Tibial nerve (tissue), 4 donors: Measurements from ENCODE around the gene OGA.

Experiments
- EP300 ChIP-seq, 2 donors: sonication (generic); formaldehyde crosslinking; IDR thresholded peaks; one replicate each; pipeline ENCODE4 v1.6.1; 2017; ENCODE audit warnings: antibody characterized with exemption in 2 of 2, mild to moderate bottlenecking in 1 of 2
- POLR2A ChIP-seq, 2 donors: fragments of 450-650 bp; IDR thresholded peaks; one replicate each; pipeline ENCODE4 v1.6.1; 2017; ENCODE audit warnings: antibody characterized with exemption in 2 of 2, mild to moderate bottlenecking in 2 of 2, moderate library complexity in 2 of 2
- TF ChIP-seq, protein P1 (sequence below), 5 experiments: fragments of 200-600 bp in 3 of 5; fragments of 450-650 bp in 2 of 5; sonication (generic) in 3 of 5; IDR thresholded peaks; one replicate each; pipeline ENCODE4 v1.5.1; 2016 to 2019; ENCODE audit warnings: antibody characterized with exemption in 5 of 5, mild to moderate bottlenecking in 3 of 5, moderate library complexity in 2 of 5

DNA sequence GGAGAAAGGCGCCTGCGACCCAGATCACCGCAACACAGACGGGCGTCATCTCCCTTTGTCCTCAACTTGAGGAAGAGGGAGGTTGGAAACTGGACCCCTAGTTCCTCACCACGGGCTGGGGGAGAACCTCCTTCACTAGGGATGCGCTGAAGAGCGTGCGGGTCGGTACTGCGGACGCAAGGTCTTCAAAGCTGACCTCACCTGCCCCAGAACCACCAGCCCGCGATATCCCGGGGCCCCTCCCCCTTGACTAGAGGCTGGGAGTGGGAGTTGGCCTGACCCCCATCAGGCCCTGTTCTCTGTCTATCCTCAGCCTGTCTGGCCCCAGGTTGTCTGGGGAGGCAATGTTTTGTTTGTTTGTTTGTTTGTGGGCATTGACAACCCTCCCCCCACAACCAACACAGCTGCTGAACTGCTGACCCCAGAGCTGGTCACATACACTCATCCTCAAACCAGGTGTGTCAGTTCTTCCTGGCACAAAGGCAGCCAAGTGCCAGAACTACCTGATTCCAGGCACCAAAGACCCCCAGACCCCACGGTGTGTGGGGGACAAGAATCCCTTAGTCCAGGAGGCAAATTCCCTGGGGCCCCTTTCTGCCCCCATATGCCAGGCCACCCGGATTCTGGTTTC is 37.9 kb downstream of the OGA start:
- TF ChIP-seq, protein P1, sequence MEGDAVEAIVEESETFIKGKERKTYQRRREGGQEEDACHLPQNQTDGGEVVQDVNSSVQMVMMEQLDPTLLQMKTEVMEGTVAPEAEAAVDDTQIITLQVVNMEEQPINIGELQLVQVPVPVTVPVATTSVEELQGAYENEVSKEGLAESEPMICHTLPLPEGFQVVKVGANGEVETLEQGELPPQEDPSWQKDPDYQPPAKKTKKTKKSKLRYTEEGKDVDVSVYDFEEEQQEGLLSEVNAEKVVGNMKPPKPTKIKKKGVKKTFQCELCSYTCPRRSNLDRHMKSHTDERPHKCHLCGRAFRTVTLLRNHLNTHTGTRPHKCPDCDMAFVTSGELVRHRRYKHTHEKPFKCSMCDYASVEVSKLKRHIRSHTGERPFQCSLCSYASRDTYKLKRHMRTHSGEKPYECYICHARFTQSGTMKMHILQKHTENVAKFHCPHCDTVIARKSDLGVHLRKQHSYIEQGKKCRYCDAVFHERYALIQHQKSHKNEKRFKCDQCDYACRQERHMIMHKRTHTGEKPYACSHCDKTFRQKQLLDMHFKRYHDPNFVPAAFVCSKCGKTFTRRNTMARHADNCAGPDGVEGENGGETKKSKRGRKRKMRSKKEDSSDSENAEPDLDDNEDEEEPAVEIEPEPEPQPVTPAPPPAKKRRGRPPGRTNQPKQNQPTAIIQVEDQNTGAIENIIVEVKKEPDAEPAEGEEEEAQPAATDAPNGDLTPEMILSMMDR (IDR thresholded peaks at IDR 0.05), result no peak
- TF ChIP-seq POLR2A (IDR thresholded peaks at IDR 0.05), result no peak
- no peak for TF ChIP-seq EP300 (IDR thresholded peaks at IDR 0.05)
